GM12892 (cell line): ENCODE measurements around the gene BSND.

Experiments used
- POLR2A ChIP-seq: IDR thresholded peaks from 2 replicates; pipeline ENCODE4 v1.6.1; 2011; ENCODE audit warnings: low read depth, low read length, control low read depth
- POLR2AphosphoS5 ChIP-seq: IDR thresholded peaks from 2 replicates; pipeline ENCODE4 v1.6.1; 2011; ENCODE audit warnings: low read depth, low read length, control low read depth
- TAF1 ChIP-seq: IDR thresholded peaks from 2 replicates; pipeline ENCODE4 v1.6.1; 2011; ENCODE audit warnings: low read depth, mild to moderate bottlenecking, control low read depth, low read length, borderline replicate concordance

DNA sequence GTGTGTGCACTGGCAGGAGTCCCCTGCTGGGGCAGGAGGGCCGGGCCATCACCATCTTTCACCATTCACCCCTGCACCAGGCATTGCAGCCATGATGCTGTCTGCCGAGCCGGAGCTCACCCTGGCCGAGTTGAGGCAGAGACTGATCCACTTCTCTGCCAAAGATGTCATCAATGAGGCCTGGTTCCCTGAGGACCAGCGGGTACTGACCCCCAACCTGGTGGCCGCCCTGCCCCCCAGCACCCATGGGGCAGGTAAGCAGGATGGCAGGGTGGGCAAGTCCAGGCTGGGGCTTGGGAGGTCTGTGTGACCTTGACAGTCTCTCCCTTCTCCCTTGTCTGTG, 59.2 kb downstream of the BSND start:
- TF ChIP-seq POLR2A (no peak), TAF1 (no peak), POLR2AphosphoS5 (no peak)
